Measurements from ENCODE around the gene TNRC6C.

The TNRC6C gene

DNA sequence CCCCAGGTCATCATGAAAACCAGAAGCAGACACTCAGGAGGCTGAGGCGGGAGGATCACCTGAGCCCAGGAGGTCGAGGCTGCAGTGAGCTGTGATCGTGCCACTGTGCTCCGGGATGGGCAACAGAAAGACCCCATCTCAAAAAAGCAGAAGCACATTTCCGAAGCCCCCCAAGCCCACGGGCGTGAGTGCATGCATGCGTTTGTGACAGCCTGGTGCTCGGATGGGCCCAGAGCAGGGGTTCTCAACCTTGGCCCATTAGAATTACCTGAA lies 150.9 kb downstream of the TNRC6C start:
- no peak for DNase-seq (ENCODE audit: low read depth, low spot score)
- H3K4me3 ChIP-seq (ENCODE audit: low read depth, low read length), result no peak overlapping the region
- in situ Hi-C loops (cut with HindIII; ENCODE audit: low sequenced_read_pairs), result no loop called here
- TF ChIP-seq, protein P1, sequence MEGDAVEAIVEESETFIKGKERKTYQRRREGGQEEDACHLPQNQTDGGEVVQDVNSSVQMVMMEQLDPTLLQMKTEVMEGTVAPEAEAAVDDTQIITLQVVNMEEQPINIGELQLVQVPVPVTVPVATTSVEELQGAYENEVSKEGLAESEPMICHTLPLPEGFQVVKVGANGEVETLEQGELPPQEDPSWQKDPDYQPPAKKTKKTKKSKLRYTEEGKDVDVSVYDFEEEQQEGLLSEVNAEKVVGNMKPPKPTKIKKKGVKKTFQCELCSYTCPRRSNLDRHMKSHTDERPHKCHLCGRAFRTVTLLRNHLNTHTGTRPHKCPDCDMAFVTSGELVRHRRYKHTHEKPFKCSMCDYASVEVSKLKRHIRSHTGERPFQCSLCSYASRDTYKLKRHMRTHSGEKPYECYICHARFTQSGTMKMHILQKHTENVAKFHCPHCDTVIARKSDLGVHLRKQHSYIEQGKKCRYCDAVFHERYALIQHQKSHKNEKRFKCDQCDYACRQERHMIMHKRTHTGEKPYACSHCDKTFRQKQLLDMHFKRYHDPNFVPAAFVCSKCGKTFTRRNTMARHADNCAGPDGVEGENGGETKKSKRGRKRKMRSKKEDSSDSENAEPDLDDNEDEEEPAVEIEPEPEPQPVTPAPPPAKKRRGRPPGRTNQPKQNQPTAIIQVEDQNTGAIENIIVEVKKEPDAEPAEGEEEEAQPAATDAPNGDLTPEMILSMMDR (IDR thresholded peaks at IDR 0.05; ENCODE audit: low read depth, low read length), result no peak

DNA sequence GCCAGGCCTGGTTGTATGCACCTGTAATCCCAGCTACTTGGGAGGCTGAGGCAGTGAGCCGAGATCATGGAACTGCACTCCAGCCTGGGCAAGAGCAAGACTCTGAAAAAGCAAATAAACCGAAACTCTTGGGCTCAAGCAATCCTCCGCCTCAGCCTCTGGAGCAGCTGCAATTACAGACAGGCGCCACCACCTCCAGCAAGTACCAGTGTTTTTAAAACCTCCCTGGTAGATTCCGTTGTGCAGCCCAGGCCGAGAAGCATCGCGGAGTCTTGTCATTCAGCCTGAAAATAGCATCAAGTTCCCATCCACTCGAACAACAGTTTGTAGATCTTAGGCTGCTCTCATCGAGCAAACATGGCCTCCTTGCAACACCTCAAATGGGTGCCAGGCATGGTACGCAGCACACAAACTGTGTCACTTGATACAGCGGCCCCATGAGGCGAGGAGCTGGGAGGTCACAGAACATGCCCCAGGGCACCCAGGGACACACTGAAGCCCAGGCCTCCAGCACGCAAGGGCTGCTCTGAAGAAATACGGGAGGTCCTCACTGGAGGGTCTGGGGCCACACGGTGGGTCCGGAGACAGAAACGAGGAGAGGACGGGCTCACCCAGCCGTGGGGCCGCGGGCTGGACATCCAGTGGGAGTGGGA lies 152.0 kb downstream of the TNRC6C start:
- H3K4me3 ChIP-seq (ENCODE audit: low read depth, low read length), result no peak overlapping the region
- DNase-seq (ENCODE audit: low read depth, low spot score), result peak; percentile 8
- TF ChIP-seq, protein P1 (IDR thresholded peaks at IDR 0.05; ENCODE audit: low read depth, low read length), result no peak
- in situ Hi-C loops (cut with HindIII; ENCODE audit: low sequenced_read_pairs), result no loop called here

DNA sequence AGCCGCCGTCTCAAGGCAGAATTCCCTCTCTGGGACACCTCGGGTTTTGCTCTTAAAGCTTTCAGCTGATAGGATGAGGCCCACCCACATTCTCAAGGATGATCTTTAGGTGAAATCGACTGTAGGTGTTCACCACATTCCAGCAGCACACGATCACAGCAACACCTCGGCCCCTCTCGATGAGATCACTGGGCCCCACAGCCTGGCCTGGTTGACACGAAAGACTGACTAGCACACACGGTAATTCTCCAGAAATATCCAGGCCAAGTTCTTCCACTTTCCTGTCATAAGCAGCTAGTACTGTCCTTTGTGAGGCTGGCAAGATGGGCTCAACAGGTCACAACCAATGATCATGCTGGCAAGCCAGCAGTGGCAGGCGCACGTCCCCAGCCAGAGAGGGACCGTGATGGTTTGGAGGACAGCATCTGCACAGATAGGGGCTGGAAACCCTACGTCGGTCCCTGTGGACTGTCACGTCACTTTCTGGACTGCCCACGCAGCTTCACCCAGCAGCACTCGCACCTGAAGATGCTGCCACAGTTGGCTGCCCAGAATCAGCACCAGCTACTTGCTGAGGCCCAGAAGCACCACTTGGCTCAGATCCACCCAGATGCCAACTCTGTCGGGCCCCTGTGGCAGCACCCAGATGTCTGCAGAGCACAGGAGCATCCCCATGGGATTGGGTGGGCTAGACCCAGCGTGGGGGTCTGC lies 152.7 kb downstream of the TNRC6C start:
- H3K4me3 ChIP-seq (ENCODE audit: low read depth, low read length), result no peak overlapping the region
- no peak for DNase-seq (ENCODE audit: low read depth, low spot score)
- TF ChIP-seq, protein P1 (IDR thresholded peaks at IDR 0.05; ENCODE audit: low read depth, low read length), result no peak
- in situ Hi-C loops (cut with HindIII; ENCODE audit: low sequenced_read_pairs), result no loop called here

DNA sequence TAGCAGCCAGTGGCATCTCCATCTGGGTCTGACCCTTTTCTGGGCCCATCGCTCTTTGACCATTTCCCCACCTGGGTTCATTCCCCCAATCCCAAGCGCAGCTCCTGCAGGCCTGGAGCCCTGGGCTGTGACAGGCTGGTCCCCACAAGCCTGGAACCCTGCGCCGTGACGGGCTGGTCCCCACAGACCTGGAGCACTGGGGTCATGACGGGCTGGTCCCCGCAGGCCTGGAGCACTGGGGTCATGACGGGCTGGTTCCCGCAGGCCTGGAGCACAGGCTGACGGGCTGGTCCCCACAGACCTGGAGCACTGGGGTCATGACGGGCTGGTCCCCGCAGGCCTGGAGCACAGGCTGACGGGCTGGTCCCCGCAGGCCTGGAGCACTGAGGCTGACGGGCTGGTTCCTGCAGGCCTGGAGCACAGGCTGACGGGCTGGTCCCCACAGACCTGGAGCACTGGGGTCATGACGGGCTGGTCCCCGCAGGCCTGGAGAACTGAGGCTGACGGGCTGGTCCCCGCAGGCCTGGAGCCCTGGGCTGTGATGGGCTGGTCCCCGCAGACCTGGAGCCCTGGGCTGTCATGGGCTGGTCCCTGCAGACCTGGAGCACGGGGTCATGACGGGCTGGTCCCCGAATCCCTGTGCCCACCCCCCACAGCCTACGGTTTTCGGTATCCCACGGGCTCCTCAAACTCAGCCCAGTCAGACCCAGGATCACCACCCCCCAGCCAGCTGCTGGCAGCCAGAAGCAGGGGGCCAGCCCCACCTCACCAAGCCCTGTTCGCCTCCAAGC lies 153.4 kb downstream of the TNRC6C start:
- no peak overlapping the region for H3K4me3 ChIP-seq (ENCODE audit: low read depth, low read length)
- TF ChIP-seq, protein P1 (IDR thresholded peaks at IDR 0.05; ENCODE audit: low read depth, low read length), result no peak
- DNase-seq (ENCODE audit: low read depth, low spot score), result no peak
- in situ Hi-C loops (cut with HindIII; ENCODE audit: low sequenced_read_pairs), result no loop called here

DNA sequence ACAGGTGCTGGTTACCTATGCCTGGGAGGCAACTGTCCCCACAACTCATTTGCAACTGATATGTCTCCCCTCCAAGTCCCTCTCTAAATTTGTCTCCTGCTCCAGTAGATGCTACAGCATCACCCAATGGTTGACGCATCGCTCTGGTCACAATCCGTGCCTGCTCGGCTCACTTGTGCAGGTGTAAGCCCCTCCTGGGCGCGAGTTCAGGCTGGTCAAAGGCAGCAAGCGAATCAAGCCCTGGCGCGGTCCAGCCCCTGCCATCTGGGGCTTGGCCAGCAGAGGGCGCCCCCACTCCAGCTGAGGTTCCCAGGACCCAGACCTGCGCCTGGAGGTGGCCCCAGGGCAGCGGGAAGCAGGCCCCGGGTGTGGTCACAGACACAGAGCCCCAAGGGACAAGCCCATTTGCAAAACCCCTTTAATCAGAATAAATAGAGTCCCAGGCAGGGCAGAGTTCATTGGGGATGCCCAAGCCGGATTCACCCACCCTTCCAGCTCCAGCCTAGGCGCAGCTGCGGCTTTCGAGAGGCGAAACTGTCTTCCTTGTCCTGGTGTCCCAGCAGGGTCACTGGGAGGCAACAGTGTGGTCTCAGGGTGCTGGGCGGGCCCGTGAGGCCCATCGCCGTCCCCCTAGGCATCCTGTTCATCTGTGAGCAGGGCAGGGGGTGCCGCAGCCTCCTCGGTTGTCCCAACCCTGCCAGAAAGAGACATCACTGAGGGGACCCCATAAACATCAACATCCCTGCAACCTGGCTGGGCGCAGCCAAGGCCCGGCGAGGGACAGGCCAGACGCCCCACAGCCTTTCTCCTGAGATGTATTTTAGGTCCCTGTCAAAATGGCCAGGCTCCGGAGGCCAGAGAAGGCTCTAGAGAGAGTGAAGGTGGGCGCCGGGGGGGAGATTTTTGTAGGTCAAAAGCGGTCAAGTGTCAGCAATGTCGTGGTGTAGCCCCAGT lies 154.3 kb downstream of the TNRC6C start:
- H3K4me3 ChIP-seq (ENCODE audit: low read depth, low read length), result no peak overlapping the region
- in situ Hi-C loops (cut with HindIII; ENCODE audit: low sequenced_read_pairs), result no loop called here
- peak; percentile 36 for DNase-seq (ENCODE audit: low read depth, low spot score)
- TF ChIP-seq, protein P1 (IDR thresholded peaks at IDR 0.05; ENCODE audit: low read depth, low read length), result peak; percentile 99
